Neuron (in vitro differentiated cells): ENCODE results near the gene TPT1.
A peak's percentile ranks its signal among the peaks of the same experiment; 100 is the strongest.
"Not testable (repeated sequence)": the region's sequence is repeated elsewhere in the genome, so short reads cannot be mapped to it uniquely, and the experiment has no call there.

Experiments used
- H2AFZ ChIP-seq: one replicate; pipeline ENCODE4 v1.6.1; 2013; ENCODE audit warnings: low read depth, mild to moderate bottlenecking, inconsistent platforms, low read length, moderate library complexity
- H3K27me3 ChIP-seq: one replicate; pipeline ENCODE4 v1.6.1; 2013; ENCODE audit warnings: low read length; ENCODE audit not compliant: insufficient read depth
- H3K36me3 ChIP-seq: one replicate; pipeline ENCODE4 v1.6.1; 2013; ENCODE audit warnings: low read length; ENCODE audit not compliant: insufficient read depth
- H3K4me1 ChIP-seq: one replicate; pipeline ENCODE4 v1.6.1; 2013; ENCODE audit warnings: low read length; ENCODE audit not compliant: insufficient read depth
- H3K4me3 ChIP-seq: 2 replicates; pipeline ENCODE4 v1.5.1; 2013; ENCODE audit warnings: mild to moderate bottlenecking, low read length, moderate library complexity
- H3K9me3 ChIP-seq: one replicate; pipeline ENCODE4 v1.6.1; 2013; ENCODE audit warnings: low read length

Gene TPT1

GRCh38 chr13:45356966-45357672 is 16.1 kb upstream of the TPT1 start:
- no peak overlapping the region for H3K4me3 ChIP-seq
- H3K27me3 ChIP-seq, result no peaks in the 10 kb centered on the region
- no peaks in the 10 kb centered on the region for H3K4me1 ChIP-seq
- H2AFZ ChIP-seq, result no peak overlapping the region
- peaks cover 3% of the 10 kb centered on the region for H3K9me3 ChIP-seq
- H3K36me3 ChIP-seq, result peaks cover 54% of the 10 kb centered on the region

GRCh38 chr13:45353895-45354294 is 12.9 kb upstream of the TPT1 start:
- no peaks in the 10 kb centered on the region for H3K27me3 ChIP-seq
- H3K4me3 ChIP-seq, result no peak overlapping the region
- no peak overlapping the region for H2AFZ ChIP-seq
- H3K9me3 ChIP-seq, result no peaks in the 10 kb centered on the region
- no peaks in the 10 kb centered on the region for H3K4me1 ChIP-seq
- peaks cover 51% of the 10 kb centered on the region for H3K36me3 ChIP-seq

- no peak overlapping the region for H2AFZ ChIP-seq
- H3K36me3 ChIP-seq, result peaks cover 57% of the 10 kb centered on the region
- H3K4me1 ChIP-seq, result no peaks in the 10 kb centered on the region
- no peaks in the 10 kb centered on the region for H3K27me3 ChIP-seq
- no peak overlapping the region for H3K4me3 ChIP-seq
- no peaks in the 10 kb centered on the region for H3K9me3 ChIP-seq
These were observed 11.0 kb upstream of the TPT1 start for GRCh38 chr13:45352031-45352430.

- Histone ChIP-seq H2AFZ (no peak overlapping the region), H3K27me3 (no peaks in the 10 kb centered on the region), H3K36me3 (peaks cover 51% of the 10 kb centered on the region), H3K4me1 (no peaks in the 10 kb centered on the region), H3K9me3 (no peaks in the 10 kb centered on the region), H3K4me3 (no peak overlapping the region)
These were observed 9.2 kb upstream of the TPT1 start for GRCh38 chr13:45350152-45350551.

- no peak overlapping the region for H3K4me3 ChIP-seq
- peaks cover 52% of the 10 kb centered on the region for H3K36me3 ChIP-seq
- H2AFZ ChIP-seq, result no peak overlapping the region
- no peaks in the 10 kb centered on the region for H3K27me3 ChIP-seq
- H3K9me3 ChIP-seq, result peaks cover 2% of the 10 kb centered on the region
- H3K4me1 ChIP-seq, result no peaks in the 10 kb centered on the region
These were observed 8.5 kb upstream of the TPT1 start for GRCh38 chr13:45349438-45349837.

GRCh38 chr13:45344064-45344463 is 3.1 kb upstream of the TPT1 start:
- Histone ChIP-seq H3K4me1 (peaks cover 20% of the 10 kb centered on the region), H3K36me3 (peaks cover 39% of the 10 kb centered on the region)
- not testable (repeated sequence) for H3K27me3 ChIP-seq, H3K4me3 ChIP-seq, H3K9me3 ChIP-seq, H2AFZ ChIP-seq

GRCh38 chr13:45343102-45343501 is 2.1 kb upstream of the TPT1 start:
- Histone ChIP-seq H3K36me3 (peaks cover 46% of the 10 kb centered on the region), H3K4me1 (peaks cover 24% of the 10 kb centered on the region)
- H2AFZ ChIP-seq, H3K27me3 ChIP-seq, H3K9me3 ChIP-seq, H3K4me3 ChIP-seq: not testable (repeated sequence)

- Histone ChIP-seq H3K36me3 (peaks cover 46% of the 10 kb centered on the region), H3K4me3 (peak overlapping the region; percentile 98), H3K4me1 (peaks cover 24% of the 10 kb centered on the region)
- not testable (repeated sequence) for H3K9me3 ChIP-seq, H3K27me3 ChIP-seq, H2AFZ ChIP-seq
These were observed 1.7 kb upstream of the TPT1 start for GRCh38 chr13:45342668-45343067.

GRCh38 chr13:45341799-45342500 is 967 bp upstream of the TPT1 start:
- Histone ChIP-seq H3K4me3 (peak overlapping the region; percentile 98), H3K9me3 (peaks cover 2% of the 10 kb centered on the region), H2AFZ (peak overlapping the region; percentile 89), H3K36me3 (peaks cover 46% of the 10 kb centered on the region), H3K27me3 (no peaks in the 10 kb centered on the region), H3K4me1 (peaks cover 24% of the 10 kb centered on the region)

- Histone ChIP-seq H3K36me3 (peaks cover 53% of the 10 kb centered on the region), H3K4me1 (peaks cover 24% of the 10 kb centered on the region), H3K4me3 (peak overlapping the region; percentile 88), H2AFZ (no peak overlapping the region), H3K27me3 (no peaks in the 10 kb centered on the region), H3K9me3 (peaks cover 2% of the 10 kb centered on the region)
These were observed 455 bp downstream of the TPT1 start for GRCh38 chr13:45340422-45341033.

- H2AFZ ChIP-seq, result no peak overlapping the region
- H3K36me3 ChIP-seq, result peaks cover 57% of the 10 kb centered on the region
- peaks cover 24% of the 10 kb centered on the region for H3K4me1 ChIP-seq
These were observed 1.1 kb downstream of the TPT1 start for GRCh38 chr13:45339867-45340266.

GRCh38 chr13:45339399-45339798 is 1.6 kb downstream of the TPT1 start:
- Histone ChIP-seq H2AFZ (no peak overlapping the region), H3K4me1 (peaks cover 24% of the 10 kb centered on the region), H3K27me3 (no peaks in the 10 kb centered on the region), H3K36me3 (peaks cover 57% of the 10 kb centered on the region), H3K9me3 (no peaks in the 10 kb centered on the region), H3K4me3 (peak overlapping the region; percentile 88)

More at GRCh38 chr13:45339867-45340266, 1.1 kb downstream of the TPT1 start:
- Histone ChIP-seq H3K4me3 (peak overlapping the region; percentile 88), H3K27me3 (no peaks in the 10 kb centered on the region), H3K9me3 (peaks cover 2% of the 10 kb centered on the region)

- H3K36me3 ChIP-seq, result peaks cover 57% of the 10 kb centered on the region
- H3K4me3 ChIP-seq, result no peak overlapping the region
- peaks cover 24% of the 10 kb centered on the region for H3K4me1 ChIP-seq
- no peaks in the 10 kb centered on the region for H3K27me3 ChIP-seq
- no peaks in the 10 kb centered on the region for H3K9me3 ChIP-seq
- no peak overlapping the region for H2AFZ ChIP-seq
These were observed 3.2 kb downstream of the TPT1 start for GRCh38 chr13:45337803-45338202.
